Measurements from ENCODE around the gene CDH13. TPM values are rescaled to one million over a fixed set of nuclear protein-coding genes. Genes with fewer than 3 reads are reported as not detected.

The CDH13 gene
- total RNA-seq (2011; cell fraction: chromatin; rRNA removed; ENCODE audit: low replicate concordance) = not detected in 2 replicates
- total RNA-seq (2011; cell fraction: nucleolus; rRNA removed) = not detected in 2 replicates
- not detected in 2 replicates for total RNA-seq (2011; cell fraction: nucleoplasm; rRNA removed)
- total RNA-seq (2014; rRNA removed) (not detected in 2 replicates), total RNA-seq (2014; rRNA removed; fragmentation: Illumina TruSeq; extraction: Trizol) (not detected in 2 replicates), total RNA-seq (2015; rRNA removed; fragmentation: Illumina TruSeq; extraction: Trizol) (not detected in 2 replicates), total RNA-seq (2021) (not detected in 2 replicates), polyA plus RNA-seq (2011; rRNA removed) (not detected in 2 replicates), polyA plus RNA-seq (2014; fragmentation: Illumina TruSeq; extraction: Trizol) (not detected in 2 replicates), polyA plus RNA-seq (2014; fragmentation: Nextera tagmentation; extraction: Ambion mirVana) (under 1 TPM in 1 of 2 experiments, not detected in 1; 0.03 TPM), polyA plus RNA-seq (2014; rRNA removed) (not detected in 2 replicates), polyA minus RNA-seq (2011; rRNA and poly(A)+ RNA removed) (not detected in 2 replicates), Bru-seq, nascent RNA (percentile 0 among the genes with signal in this experiment), BruChase-seq, experiment 1, labeled RNA remaining after a 2-hour chase (percentile 0 among the genes with signal in this experiment), BruChase-seq, experiment 2, labeled RNA remaining after a 6-hour chase (percentile 0 among the genes with signal in this experiment)
- polyA plus RNA-seq (2011; cell fraction: cytosol; rRNA removed) = 0.01 TPM in 1 of 2 replicates, not detected in the other
- not detected in 2 replicates for polyA plus RNA-seq (2011; cell fraction: nucleus; rRNA removed)
- polyA plus RNA-seq (2012) = not detected in 2 replicates
- polyA minus RNA-seq (2011; cell fraction: cytosol; rRNA and poly(A)+ RNA removed) = not detected in 2 replicates
- polyA minus RNA-seq (2011; cell fraction: nucleus; rRNA and poly(A)+ RNA removed) = not detected in 2 replicates
- long read RNA-seq, experiment 1 = 0 reads
- long read RNA-seq, experiment 2 = 0 reads
- long read RNA-seq, experiment 3 = 0 reads

DNA sequence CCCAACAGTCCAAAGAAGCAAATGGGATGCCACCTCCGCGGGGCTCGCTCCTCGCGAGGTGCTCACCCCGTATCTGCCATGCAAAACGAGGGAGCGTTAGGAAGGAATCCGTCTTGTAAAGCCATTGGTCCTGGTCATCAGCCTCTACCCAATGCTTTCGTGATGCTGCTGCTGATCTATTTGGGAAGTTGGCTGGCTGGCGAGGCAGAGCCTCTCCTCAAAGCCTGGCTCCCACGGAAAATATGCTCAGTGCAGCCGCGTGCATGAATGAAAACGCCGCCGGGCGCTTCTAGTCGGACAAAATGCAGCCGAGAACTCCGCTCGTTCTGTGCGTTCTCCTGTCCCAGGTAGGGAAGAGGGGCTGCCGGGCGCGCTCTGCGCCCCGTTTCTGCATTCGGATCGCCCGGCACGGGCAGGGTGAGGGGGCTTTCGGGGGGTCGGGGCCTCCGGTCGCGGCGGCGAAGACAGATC, at the start of gene CDH13:
CDH13 (plus strand) TSS at position 179 of the 471 bp plus-strand sequence.
- intact Hi-C loops (cut with micrococcal nuclease) = no loop called here
- Histone ChIP-seq H3K9me1 (ENCODE audit: control insufficient read depth, insufficient read depth, low read length) (no peaks in the 10 kb centered on the region), H3K27ac (ENCODE audit: extremely low read depth, low read depth, low read length) (no peak within 1 kb of the TSS), H3K79me2 (ENCODE audit: control insufficient read depth, insufficient read depth, low read length) (no peaks in the 10 kb centered on the region), H3K27me3 (ENCODE audit: control insufficient read depth in 2 of 2, insufficient read depth in 2 of 2, low read length in 2 of 2) (peaks cover 3 to 9% of the 10 kb centered on the region in 2 experiments; a peak in 2 of 5 replicates), H3K4me3 (no peak within 1 kb of the TSS), H3K4me2 (ENCODE audit: insufficient read depth, low read length) (no peak within 1 kb of the TSS), H3K9me3 (replicated peaks; ENCODE audit: control insufficient read depth, insufficient read depth, low read depth, low read length) (no peaks in the 10 kb centered on the region), H2AFZ (ENCODE audit: low read depth, low read length) (no peak within 1 kb of the TSS), H3K36me3 (ENCODE audit: control insufficient read depth, insufficient read depth, low read length) (no peaks in the 10 kb centered on the region), H3K4me1 (replicated peaks in 1 of 2; ENCODE audit: control insufficient read depth in 2 of 2, insufficient read depth in 2 of 2, low read length in 2 of 2) (no peaks in the 10 kb centered on the region), H4K20me1 (replicated peaks; ENCODE audit: control insufficient read depth, insufficient read depth, low read length) (no peaks in the 10 kb centered on the region), H3K9ac (ENCODE audit: insufficient read depth in 1 of 2, low read depth in 2 of 2, low read length in 2 of 2) (no peak within 1 kb of the TSS)
- in situ Hi-C loops (cut with MboI) = loop anchor here (10.0 kb wide), 1 partner anchor 352 kb away; no protein-coding TSS in a partner anchor
- POLR2A ChIA-PET = no interaction called here
- TF ChIP-seq SOX6 (IDR thresholded peaks at IDR 0.05) (no peak), BDP1 (IDR thresholded peaks at IDR 0.05; ENCODE audit: insufficient read depth, insufficient read length) (no peak), SMARCC2 (IDR thresholded peaks at IDR 0.05; ENCODE audit: low read depth) (no peak), CHD4 (IDR thresholded peaks at IDR 0.05; ENCODE audit: insufficient read depth, insufficient replicate concordance, low read depth, low read length, poor library complexity, severe bottlenecking) (no peak), FOS (IDR thresholded peaks at IDR 0.05; ENCODE audit: extremely low read depth, insufficient read length) (no peak)
- TF ChIP-seq, protein P1, sequence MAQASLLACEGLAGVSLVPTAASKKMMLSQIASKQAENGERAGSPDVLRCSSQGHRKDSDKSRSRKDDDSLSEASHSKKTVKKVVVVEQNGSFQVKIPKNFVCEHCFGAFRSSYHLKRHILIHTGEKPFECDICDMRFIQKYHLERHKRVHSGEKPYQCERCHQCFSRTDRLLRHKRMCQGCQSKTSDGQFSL (CRISPR knock-in tag; IDR thresholded peaks at IDR 0.05) = no peak
- TF ChIP-seq, protein P1 (tag; IDR thresholded peaks at IDR 0.05) = no peak
- TF ChIP-seq, protein P2, sequence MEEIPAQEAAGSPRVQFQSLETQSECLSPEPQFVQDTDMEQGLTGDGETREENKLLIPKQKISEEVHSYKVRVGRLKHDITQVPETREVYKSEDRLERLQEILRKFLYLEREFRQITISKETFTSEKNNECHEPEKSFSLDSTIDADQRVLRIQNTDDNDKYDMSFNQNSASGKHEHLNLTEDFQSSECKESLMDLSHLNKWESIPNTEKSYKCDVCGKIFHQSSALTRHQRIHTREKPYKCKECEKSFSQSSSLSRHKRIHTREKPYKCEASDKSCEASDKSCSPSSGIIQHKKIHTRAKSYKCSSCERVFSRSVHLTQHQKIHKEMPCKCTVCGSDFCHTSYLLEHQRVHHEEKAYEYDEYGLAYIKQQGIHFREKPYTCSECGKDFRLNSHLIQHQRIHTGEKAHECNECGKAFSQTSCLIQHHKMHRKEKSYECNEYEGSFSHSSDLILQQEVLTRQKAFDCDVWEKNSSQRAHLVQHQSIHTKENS (CRISPR knock-in tag; IDR thresholded peaks at IDR 0.05) = no peak
- CTCF ChIA-PET (ENCODE audit: low intra/inter-chr PET ratio) = no interaction called here
- FAIRE-seq = no peak
- BruUV-seq (replicated peaks) = no TSS peak
- no peak for DNase-seq (ENCODE audit: extremely low read depth in 1 of 4, low spot score in 3 of 4)
- WGBS (ENCODE audit: insufficient coverage, low coverage, missing lambda C conversion rate) = under 1% methylated on average over 37 of the region's 39 CpGs
- no peak for ATAC-seq

All from K562 (cell line).